Measurements from ENCODE around the gene GRHL3.

Gene GRHL3

DNA sequence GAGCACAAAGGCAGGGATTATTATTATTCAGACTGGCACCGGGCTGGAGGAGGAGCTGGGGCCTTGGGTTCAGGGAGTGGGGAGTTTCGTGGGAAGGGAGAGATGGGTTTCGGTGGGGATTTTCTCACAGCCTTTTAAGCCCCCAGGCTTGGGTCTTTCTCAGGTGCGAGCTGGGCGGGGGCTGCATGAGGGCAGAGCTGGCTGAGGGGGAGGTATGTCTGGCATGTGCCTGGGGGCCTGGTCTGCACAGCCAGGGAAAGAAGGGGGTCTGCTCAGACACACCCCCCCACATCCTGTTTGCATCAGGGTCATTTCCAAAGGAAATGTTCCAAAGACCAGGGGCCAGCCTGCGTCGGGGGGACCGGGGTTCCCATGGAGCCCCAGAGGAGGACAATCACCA lies 21.6 kb downstream of the GRHL3 start:
- in situ Hi-C loops (cut with MboI; ENCODE audit: low sequenced_read_pairs), result no loop called here

DNA sequence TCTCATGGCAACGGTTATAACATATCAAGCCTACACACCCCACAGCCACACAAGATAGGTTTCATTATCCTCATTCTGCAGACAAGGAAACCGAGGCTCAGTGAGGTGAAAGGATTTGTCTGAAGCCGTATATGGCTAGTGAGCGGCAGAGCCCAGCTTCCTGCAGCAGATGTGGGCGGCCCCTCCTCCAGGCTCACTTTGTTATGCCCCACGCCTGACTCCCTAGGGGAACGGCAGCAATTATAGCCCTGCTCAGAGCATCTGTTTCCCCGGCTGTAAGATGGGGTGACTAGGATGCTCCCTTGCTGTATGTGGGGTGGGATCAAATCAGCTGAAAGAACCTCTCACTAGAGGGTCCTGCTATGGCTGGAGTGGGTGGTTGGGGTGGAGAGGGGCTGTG lies 22.1 kb downstream of the GRHL3 start:
- in situ Hi-C loops (cut with MboI; ENCODE audit: low sequenced_read_pairs), result no loop called here

DNA sequence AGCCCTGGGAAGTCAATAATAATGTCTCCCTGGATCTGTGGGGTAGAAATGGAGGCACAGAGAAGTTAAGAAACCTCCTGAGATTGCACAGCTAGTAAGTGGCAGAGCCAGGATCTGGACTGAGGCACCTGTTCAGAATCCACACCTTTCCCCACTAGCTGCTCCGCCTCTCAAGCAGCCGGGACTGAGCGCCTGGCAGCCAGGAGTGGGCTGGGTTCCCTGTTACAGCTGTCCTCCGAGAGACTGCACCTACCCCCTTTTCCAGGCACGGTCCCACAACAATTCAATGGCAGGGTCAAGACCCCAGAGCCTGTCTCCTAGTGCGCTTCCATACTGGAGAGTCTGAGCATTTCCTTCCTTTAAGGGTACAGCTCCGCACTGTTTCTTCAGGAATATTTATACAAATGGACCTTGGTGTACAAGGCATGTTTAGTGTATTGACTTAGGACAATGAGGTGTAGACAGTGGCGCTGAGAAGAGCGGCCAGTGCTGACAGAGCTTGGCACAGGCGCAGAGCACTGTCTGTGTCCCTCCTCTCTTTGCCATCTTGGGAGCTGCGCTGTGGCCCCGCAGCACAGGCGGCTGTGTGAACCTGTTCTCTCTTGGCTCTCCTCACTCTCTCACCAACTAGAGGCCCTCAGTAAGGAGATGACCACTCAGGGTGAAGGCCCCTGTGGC lies 24.4 kb downstream of the GRHL3 start:
- in situ Hi-C loops (cut with MboI; ENCODE audit: low sequenced_read_pairs), result no loop called here

DNA sequence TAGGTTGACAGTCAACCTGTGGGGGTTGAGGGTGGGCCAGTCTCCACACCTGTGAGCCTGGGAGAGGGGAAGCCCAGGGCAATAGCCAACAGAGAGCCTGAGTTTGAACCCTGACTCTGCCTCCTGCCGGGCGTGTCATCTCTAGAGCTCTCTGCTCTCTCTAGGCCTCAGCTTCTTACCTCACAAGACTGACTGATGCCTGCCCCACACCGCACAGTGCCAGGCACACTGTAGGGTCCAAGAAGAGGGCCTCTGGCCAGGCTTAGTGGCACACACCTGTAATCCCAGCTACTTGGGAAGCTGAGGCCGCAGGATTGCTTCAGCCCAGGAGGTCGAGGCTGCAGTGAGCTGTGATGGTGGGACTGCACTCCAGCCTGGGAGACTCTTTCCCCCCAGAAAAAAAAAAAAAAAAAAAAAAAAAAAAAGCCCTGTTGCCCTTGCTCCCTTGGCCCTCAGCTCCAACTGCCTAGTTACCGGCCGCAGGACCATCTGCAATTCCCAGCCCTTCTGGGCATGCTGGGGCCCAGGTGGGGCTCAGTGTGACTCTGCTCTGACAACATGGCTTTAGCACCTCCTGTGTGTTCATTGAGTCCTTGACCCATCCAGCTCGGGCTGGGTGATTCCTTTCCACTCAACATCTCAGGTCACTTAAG lies 25.1 kb downstream of the GRHL3 start:
- in situ Hi-C loops (cut with MboI; ENCODE audit: low sequenced_read_pairs), result no loop called here

DNA sequence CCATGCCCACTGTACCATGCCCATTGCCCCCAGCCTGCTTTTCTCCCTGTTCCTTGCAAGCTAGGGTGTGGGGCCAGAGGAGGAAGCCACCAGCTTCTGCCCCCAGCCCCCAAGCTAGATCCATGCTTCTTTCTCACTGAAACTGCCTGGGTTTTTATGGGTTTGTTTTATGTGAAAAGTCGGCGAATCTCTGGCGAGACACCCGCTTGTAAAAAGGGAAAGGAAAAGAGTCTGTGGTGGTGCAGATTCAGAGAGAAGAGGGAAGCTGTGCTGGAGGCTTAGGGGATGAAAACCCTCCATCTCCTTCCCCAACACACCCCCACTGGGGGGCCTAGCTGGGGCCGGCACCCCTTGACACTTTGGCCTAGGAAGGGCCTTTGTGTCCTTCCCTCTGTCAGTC lies 26.2 kb downstream of the GRHL3 start:
- in situ Hi-C loops (cut with MboI; ENCODE audit: low sequenced_read_pairs), result no loop called here

DNA sequence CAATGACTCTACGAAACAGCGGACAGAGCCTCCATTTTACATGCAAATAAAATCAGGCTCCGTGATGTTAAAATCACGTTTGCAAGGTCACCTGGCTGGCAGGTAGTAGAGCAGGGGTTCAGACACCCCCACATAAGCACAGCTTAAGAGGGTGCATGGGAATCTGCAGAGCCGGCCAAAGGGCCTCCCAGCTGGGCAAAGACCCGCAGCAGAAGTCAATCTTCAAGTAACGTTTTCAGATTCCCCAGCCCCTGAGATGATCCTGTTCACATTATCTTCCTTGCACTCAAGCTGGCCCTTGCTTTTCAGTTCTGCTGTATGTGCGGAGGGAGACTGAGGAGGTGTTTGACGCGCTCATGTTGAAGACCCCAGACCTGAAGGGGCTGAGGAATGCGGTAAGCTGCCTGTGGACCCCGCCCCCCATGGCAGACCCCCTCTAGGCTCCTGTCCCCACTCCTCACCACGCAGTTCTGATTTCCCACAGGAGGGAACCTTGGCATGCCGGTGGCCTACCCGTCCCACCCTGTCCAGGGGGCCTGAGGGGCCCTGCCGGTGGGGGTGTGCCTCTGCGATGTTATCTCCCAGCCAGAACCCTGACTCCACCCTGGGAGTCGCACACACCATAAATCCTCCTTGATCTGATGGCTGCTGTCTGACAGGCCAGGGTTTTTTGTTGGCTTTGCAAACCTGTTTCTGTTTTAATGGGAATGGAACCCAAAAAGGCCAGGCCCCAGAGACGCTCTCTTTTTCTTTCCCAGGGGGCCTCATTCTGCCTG lies 28.2 kb downstream of the GRHL3 start:
- in situ Hi-C loops (cut with MboI; ENCODE audit: low sequenced_read_pairs), result no loop called here

DNA sequence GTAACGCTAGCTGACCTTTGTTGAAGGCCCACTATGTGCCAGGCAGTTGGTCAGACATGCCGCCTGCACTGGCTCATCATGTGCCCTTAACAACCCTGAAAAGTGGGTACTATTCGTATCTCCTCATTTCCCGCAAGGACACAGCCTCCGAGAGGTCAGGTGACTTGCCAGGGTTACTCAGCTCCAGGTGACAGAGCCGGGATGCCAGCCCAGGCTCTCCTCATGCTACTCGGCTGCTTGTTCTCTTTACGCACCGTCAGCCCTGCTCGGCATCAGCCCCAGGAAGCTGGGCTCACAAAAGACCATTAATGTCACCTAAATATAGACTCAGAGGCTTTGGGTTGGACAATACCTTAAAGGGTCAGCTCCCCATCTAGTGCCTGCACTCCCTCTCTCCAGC lies 29.0 kb downstream of the GRHL3 start:
- in situ Hi-C loops (cut with MboI; ENCODE audit: low sequenced_read_pairs), result no loop called here

DNA sequence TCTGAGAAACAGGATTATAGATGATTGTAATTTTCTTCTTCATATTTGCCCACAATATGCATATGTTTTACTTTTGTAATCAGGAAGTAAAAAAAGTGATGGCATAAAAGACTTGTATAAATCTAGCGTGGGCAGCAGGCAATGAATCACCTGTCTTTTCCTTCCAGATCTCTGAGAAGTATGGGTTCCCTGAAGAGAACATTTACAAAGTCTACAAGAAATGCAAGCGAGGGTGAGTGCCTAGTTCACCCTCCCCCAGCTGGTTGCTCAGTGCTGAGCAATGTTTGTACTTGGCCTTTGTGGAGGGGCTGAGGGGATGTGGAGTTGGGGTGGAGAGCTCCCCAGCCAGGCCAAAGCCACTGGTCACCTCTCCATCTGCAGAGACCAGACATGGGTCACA lies 30.7 kb downstream of the GRHL3 start:
- in situ Hi-C loops (cut with MboI; ENCODE audit: low sequenced_read_pairs), result no loop called here

DNA sequence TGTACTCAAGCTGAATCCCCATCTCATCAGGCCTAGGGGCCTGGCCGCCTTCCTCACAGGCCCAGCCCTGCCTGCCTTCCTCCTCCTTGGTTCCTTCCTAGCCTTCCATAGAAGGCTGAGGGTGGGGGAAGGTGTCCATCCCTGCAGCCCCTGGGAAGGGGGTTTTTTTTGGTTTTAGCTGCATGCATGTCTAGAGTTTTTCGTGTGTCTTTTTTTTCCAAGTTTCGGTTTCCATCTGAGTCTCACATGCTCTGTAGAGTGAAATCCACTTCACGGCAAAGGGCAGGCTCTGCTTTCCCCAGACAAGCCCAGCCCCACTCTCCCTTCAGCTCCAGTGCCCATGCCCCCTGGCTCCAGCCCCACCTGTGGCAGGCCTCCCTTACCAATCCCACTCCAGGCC lies 32.1 kb downstream of the GRHL3 start:
- in situ Hi-C loops (cut with MboI; ENCODE audit: low sequenced_read_pairs), result no loop called here

DNA sequence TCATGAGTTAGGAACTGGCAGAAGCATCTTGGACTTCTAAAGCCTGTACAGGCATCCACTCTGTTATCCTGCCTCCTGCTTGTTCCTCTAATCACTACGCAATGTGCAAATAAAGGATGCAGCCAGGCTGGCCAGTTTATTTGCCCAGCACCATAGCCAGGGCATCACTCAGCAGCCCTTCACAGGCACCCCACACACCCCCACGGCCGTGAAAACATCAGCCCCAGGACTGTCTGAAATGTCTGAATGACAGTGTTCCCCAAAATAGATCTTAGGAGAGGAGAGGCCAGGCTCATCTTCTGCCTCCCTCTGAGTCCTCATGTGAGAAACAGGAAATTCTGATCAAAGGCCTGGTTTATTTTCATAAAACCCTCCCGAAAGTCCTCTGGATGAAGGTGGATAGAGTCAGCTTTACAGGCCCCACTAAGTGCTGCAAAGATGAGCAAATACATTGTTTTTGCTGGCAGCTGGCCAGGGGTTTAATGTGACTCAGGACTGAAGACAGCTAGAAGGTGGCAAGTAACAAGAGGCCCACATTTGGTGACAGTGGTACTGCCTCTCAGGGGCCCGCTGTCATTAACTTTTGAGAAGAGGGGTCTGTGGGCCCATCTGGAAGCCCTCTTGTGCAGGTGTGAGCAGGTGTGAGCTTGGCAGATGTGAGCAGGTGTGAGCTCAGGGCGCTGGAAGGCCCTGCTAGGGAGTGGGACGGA lies 32.9 kb downstream of the GRHL3 start:
- in situ Hi-C loops (cut with MboI; ENCODE audit: low sequenced_read_pairs), result no loop called here

DNA sequence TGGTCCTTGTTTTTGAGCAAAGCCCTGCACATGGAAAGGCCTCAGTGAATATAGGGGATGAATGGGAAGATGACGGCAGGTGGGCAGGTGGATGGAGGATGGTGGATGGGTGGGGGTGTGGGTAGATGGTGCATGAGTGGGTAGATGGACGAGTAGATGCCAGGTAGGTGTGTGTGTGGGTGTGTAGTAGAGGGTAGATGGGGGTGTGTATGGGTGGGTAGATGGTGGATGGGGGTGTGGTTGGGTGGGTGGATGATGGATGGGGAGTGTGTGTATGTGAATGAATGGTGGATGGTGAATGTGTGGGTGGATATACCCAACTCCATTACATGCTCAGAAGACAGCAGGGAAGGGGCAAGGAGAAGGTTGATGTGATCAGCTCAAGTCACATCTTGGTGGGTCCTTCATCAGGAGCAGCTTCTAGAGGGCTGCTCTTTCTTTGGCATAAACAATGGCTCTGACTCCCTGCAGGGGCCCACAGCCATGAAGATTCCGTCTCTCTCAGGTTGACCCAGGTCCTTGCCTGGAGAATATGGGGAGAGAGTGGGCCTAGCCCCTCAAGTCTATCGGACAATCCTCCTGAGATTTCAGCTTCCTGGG lies 34.2 kb downstream of the GRHL3 start:
- in situ Hi-C loops (cut with MboI; ENCODE audit: low sequenced_read_pairs), result no loop called here

DNA sequence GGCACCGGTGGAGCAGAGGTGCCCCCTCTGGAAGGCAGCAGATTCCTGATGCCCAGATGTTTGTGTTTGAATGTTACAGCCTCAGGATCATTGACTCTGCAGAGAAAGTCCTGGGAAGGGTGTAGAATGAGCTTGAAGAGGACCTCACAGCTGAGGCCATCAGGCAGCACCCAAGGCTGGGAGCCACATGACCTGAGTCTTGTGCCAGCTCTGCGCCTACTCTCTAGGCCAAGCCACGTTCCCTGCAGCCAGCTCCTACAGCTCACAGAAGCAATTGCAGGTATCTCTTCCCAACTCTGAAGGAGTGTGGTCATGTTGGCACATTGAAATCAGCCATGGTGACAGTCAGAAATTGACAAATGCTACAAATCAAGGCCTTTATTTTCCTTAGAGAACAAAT lies 36.3 kb downstream of the GRHL3 start:
- in situ Hi-C loops (cut with MboI; ENCODE audit: low sequenced_read_pairs), result no loop called here

DNA sequence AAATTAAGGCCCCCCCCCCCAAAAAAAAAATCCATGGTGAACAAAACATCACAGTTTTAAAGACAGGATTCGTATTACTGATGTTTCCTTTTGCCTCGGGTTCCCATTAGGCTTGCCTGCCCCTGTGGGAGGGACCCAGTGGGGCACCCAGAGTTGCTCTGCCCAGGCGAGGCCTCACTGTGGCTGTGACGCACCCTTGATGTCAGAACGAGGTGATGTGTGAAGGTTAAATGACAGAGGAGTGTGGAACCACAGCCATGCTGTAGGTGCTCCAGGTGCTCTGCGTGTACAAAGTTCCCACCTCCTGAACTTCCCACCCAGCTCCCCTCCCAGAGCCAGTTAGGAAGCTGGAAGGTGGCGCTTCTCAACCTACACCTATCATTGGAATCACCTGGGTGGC lies 37.9 kb downstream of the GRHL3 start:
- in situ Hi-C loops (cut with MboI; ENCODE audit: low sequenced_read_pairs), result no loop called here

DNA sequence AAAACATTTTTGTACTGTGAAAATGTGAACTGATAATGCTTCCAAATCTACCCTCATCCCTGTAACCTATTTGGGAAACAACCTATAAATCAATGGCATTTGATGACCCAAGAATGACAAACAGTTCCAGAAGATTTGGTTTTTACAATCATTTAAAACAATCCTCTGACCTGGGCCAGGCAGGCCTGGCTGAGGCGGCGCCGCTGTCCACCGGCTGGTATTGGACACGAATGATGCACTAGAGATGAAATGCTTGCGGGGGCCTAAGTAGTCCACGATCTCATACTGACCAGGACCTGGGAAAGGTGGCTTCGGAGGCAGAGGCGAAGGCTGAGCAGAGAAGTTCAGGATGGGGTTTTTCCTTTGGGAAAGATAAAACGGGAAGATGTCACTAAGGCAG lies 41.5 kb downstream of the GRHL3 start:
- in situ Hi-C loops (cut with MboI; ENCODE audit: low sequenced_read_pairs), result no loop called here

DNA sequence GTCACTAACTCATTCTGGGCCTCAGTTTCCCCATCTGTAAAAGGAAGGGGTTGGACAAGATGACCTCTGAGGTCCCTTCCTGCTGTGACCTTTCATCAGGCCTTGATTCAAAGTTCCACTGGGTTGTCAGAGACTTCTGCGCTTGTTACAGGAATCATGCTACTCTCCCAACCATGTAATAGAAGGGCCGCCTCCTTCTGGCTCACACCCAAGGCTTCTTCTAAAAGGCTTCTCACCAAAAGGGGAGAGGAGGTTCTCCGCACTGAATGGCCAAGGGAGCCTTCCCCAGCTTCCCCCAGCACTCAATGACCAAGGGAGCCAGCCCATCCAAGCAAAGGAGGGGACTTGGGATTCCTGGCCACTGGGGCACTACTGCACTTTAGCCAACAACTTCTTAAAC lies 42.7 kb downstream of the GRHL3 start:
- in situ Hi-C loops (cut with MboI; ENCODE audit: low sequenced_read_pairs), result no loop called here

DNA sequence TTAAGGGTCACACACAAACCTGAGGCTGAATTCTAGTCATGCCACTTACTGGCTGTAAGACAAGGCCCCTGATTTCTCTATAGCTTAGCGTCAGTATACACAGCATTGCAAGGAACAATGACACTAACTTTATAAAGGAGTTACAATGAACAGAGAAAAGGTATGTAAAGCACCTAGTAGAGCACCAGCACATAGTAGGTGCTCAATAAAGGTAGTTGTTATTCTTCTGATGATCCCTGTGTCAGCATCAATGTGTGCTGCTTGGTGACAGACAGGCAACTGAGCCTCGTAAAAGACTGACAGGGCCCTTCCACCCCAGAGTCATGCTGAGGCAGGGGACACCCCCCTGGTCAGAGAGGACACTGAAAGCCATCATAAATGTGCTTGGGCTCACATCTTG lies 43.2 kb downstream of the GRHL3 start:
- in situ Hi-C loops (cut with MboI; ENCODE audit: low sequenced_read_pairs), result no loop called here

DNA sequence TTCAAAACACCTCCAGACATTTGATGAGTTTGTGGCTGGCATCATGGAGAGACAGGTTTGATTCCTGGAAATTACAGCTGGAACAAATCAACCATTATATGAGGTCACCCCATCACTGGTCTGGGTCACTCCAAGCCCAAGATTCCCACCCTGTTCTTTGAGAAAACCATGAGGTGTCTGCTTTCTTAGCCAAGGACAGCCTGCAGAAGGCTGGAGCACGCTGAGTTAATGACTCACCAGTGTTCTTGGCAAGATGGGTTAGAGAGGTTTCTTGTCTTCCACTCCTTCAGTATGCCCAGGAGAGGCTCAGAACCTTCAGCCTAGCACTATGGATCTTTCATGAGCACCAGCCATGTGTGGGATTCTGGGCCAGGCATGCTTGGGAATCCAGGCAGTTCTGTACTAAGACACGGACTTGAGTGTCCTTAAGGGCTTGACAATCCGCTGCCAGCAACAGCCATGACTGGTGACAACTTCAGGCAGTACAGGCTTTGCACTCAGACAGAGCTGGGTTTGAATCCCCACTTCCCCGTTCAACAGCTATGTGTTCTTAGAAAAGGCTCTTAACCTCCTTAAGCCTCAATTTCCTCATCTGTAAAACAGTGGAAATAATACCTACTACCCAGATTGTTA lies 43.9 kb downstream of the GRHL3 start:
- in situ Hi-C loops (cut with MboI; ENCODE audit: low sequenced_read_pairs), result no loop called here

DNA sequence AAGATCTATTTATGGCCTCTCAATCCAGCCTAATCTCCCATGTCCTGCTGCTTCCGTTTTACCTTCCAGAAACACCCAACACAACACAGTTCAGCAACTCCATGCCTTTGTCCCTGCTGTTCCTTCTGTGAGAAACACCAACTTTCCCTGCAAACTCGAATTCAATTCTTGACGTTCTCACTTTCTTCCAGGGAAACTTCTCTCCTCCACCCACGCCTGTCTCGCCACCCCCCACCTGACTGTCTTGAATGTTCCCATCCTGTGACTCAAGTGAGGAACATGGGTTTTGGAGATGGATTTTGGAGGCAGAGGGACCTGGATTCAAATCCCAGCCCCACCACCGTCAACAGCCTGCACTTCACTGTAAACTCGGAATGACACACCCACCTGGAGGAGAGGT lies 44.8 kb downstream of the GRHL3 start:
- in situ Hi-C loops (cut with MboI; ENCODE audit: low sequenced_read_pairs), result no loop called here

DNA sequence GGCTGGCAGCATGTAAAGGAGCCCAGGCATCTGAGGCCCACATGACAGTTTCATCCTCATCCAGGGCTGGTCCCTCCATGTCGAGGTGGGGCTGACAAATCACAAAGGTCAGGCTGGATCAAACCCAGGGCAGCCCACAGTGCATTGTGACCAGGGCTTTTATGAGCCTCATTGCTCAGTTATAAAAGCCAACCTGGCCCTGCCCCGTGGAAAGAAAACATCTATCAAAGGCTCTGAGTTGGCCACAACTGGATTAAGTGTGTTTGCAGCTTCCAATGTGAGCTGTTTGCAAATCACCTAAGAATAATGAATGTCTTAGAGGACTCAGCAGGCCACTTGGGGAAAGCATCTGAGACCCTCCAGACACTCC lies 45.4 kb downstream of the GRHL3 start:
- in situ Hi-C loops (cut with MboI; ENCODE audit: low sequenced_read_pairs), result no loop called here

DNA sequence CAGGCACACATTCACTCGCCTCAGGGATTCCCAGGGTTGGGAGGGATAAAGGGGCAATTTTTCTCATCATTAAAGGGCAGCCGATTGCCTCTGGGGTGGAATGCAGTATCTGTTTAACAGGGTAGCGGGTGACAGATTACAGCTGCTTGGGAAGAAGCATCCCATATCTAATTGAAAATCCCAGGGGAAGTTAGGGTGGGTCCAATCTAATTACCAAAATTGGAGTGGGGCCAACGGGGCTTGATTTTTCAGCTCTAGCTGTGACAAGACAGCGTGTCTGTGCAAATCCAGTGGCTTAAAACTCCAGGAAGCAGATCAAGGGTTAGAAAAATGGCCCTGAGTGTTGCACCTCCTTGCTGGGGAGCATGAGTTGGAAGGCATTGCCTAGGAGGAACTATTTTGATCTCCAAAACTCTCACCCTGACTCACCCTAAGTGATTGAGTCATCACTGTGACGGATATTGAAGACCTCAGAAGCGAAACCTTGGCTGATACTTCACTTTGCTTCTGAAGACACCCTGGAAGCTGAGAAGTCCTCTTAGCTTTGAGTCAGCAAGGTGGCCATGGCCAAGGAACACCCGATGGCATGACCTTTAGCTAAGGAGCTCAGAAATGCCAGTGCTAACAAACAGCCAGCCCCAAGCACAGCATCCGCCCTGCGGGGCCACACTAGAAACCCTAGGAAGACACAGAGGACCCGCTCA lies 46.0 kb downstream of the GRHL3 start:
- in situ Hi-C loops (cut with MboI; ENCODE audit: low sequenced_read_pairs), result no loop called here
